ENCODE data around the gene LRRC74B.
"Not testable (repeated sequence)": the region's sequence is repeated elsewhere in the genome, so short reads cannot be mapped to it uniquely, and the experiment has no call there.

The LRRC74B gene

DNA sequence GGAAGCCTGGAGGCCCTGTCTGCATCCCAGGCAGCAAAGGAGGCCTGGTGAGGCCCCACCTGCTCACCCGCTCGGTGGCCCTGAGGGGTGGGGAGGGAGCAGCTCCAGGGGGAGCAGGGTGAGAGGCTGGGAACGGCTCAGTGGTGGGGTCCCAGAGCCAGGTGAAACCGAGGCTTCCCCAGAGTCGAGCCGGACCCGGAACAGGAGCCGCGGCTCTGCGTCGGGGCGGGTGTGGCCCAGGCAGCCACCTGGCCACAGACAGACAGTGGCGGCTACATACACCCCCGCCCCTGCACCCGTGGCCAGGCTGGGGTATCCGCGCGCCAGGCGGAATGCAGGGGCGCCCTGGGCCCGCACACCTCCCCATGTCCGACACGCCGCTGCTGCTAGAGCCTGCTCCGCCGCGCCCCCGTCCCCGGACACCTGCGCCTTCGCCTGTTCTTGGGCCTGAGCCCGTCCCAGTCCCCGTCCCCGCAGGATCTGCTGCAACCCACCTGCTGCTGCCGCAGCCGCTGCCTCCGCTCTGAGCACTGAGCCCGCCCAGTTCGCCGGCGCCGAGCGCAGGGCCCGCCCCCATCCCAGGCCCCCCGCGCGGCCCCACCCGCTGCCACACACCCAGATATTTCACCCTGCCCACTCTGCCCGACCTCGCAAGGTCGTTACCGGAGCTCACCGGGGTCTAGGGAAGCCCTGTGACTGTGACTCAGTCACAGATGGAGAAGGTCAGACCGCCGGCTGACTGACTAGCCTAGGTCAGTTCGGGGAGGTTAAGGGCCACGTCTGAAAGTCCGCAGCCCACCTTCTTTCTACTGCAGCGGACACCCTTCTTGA, 13.5 kb upstream of the LRRC74B start, which contains the start of gene SLC7A4:
TSS of gene SLC7A4 (minus strand) at position 525 of the 831 bp plus-strand sequence. CDS start 749 bp downstream, outside the sequence.
- peak; percentile 16 for DNase-seq

DNA sequence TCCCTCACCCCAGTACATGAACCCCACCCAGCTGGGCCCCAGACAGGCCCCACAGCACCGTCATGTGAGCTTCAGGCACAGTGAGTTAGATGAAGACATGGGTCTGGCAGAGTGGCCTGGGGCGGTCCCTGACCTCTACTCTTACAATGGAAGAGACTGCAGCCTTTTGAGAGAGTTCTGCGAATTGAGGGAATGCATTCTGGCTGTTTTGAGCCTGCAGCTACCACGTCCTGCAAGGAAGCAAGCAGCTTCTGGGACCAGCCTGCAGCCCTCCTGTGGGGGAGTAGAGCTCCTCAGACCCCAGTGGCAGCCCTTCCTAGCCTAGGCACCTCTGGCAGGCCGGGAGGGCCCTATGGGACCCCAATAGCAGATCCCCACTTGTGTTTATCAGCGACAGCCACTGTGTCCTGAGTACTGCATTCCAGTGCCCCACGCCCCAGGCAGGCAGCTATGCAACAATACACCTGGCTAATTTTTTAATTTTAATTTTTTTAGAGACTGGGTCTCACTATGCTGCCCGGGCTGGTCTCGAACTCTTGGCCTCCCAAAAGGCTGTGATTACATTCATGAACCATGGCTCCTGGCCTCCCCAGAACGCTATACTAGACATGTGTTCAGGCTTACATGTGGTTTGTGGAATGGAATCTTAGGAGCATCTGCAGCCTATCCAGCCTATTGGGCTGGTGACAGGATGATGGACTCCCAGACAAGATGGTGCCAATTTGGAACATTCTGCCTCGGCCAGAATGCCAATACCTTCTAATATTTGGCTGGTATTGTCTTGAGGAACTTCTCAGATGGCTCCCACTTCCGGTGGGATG, 12.7 kb upstream of the LRRC74B start:
- DNase-seq, result no peak

DNA sequence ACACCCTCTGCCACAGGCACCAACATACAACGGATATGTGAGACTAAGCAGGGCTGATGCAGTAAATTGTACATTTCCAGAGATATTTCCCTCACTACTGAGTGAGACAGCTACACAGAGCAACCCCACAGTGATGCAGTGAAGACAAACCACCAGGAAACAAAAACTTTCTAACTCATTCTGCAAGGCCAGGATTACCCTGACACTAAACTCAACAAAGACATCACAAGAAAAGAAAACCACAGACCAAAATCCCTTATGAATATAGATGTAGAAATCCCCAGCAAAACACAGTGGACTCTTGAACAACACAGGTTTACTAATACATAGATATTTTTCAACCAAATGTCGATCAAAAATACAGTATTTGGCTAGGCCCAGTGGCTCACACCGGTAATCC, 11.9 kb upstream of the LRRC74B start:
- no peak for DNase-seq

DNA sequence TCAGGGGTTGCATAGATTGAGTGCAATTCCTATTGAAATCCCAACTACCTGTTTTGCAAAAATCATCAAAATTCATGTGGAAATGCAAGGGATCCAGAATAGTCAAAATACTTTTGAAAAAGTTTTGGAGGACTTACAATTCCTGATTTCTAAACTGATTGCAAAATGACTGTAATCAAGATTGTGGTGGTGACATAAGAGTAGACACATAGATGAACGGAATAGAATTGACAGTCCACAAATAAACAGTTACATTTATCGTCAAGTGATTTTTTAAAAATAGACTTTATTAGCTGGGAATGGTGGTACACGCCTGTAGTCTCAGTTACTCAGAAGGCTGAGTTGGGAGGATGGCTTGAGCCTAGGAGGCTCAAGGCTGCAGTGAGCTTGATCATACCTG, 10.8 kb upstream of the LRRC74B start:
- no peak for DNase-seq

DNA sequence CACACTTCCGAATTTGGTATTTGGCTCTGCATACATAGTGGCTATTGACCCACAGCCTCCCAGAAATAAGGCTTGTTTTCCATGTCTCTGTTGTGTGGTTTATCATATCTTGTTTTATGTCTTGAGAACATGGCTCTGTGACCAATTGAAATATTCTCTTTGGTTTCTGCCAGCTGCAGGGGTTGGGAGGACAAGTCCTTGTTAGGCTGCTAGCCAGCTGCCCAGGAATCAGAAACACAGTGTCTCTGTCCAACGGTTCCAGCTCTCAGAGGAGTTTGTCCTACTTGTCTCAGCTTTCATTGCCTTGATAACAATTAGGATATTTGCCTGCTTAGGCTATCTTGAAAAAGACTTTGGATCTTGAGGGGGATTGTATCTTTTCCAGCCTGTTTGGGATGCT, 7.3 kb upstream of the LRRC74B start:
- no peak for DNase-seq

DNA sequence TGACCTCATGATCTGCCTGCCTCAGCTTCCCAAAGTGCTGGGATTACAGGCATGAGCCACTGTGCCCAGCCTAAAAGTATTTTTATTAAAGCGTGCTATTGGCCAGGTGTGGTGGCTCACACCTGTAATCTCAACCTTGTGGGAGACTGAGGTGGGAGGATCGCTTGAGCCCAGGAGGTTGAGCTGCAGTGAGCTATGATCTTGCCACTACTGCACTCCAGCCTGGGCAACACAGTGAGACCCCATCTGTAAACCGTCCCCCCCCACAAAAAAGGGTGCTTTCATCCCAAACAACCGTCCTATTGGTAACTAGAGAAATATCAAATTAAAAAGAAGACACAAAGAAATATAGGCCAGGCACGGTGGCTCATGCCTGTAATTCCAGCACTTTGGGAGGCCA, 6.6 kb upstream of the LRRC74B start:
- DNase-seq, result not testable (repeated sequence)

DNA sequence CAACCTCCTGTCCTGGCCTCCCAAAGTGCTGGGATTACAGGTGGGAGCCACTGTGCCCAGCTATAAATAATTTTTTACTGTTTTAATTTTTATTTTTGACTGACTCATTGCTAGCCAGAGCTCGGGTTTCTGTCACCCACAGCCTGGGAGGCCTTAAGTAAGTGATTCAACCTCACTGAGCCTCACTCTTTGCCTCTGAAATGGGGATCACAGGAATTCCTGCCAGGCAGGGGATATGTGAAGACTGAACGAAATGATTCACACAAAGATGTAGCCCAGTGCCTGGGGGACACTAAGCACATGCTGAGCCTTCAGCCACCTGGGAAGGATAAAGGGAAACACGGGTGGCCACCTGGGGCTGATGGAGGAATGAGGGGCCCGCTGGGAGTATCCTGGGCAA, 3.8 kb upstream of the LRRC74B start:
- no peak for DNase-seq

DNA sequence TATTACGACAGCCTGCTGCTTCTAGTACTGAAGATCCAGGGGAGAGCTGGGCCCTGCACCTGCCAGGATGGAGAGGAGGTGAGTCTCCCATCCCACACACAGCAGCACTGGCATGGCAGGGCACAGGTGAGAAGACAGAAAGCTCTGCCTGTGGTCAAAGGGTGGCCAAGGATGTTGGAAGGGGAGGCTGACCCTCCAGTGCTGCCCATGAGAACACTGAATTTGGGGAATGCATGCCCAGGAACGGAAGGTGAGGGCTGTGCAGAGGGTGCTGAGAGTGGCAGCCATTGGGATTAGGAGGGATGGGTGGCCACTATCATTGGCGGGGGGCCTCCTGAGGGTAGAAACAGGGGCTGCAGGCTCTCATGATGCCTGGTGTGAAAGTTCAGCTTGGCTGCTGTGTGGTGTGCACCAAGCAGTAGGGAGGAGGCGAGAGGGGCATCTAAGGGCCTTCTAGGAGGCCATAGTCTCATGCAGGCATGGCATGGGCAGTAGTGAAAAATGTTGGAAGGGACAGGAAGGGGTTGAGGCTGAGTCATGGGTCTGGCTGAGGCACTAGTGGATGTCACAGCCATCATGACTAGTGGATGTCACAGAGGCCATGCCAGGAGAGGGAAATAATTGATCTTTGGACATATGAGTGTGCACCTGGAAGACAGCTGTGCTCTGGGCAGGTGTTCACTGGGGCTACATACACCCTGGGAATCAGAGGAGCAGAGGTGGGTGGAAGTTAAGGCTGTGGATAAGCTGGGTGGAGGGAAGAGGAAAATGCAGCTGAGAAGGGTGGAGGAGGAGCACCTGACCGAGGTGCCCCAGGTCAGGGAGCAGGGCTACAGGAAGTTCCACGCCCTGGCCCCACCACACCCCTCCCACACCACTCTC, 2.5 kb upstream of the LRRC74B start:
- no peak for DNase-seq

DNA sequence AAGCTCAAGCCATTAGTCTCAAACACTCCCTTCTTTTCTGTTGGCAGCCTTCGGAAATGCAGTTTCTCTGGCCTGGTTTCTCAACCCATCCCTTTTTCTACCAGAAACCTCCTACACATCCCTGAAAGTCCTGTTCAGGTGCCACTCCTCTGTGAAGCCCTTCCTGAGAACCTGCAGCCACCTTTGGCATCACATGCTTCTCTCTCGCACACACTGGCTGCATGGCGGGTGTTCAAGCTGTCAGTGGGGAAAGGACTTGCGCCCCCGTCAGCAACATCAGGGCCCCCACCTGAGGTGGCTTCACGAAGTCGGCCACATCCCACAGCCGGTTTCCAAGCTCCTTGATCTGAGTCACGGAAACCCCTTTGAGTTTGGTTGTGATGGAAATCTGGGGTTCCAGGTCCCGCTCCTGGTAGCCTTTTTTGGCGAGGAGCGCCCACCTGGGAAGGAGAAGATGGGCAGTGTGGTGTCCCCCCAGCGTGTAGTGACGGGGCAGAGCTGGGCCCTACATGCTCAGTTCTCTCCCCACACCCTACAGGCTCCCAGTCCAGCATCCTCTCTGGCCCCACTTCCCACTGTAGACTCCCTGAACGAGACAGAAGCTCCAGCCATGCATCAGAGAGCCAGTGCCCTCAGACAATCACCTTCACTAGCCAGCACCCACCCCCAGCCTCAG, 1.7 kb upstream of the LRRC74B start:
- no peak for DNase-seq

DNA sequence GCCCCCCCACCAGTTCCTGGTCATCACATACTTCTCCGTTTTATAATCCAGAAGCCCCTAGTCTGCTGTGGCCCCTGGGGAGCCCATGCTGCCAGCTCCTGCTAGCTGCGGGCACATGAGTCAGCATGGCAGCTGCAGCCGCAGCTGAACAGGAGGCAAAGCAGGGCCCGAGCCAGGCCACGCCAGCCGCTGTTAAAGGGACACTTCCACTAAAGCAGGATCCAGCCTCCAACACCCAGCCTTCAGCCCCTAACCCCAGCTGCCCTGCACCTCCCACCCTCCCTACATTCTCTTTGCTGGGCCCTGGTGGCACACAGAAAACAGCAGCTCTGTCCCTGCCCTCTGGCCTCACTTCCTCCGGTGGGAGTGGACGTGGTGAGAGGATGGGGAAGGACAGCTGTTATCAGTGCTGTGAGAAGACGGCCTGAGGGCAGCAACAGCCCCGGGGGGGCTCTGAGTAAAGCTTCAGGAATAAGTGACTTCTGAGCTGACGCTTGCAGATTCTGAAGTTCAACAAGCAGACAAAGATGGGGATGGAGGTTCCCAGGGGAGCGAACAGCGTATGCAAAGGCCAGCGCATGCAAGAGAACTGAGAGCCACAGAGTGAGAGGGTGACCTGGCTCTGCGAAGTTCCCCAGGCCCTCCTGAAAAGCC, 688 bp upstream of the LRRC74B start:
- DNase-seq, result peak; percentile 62

DNA sequence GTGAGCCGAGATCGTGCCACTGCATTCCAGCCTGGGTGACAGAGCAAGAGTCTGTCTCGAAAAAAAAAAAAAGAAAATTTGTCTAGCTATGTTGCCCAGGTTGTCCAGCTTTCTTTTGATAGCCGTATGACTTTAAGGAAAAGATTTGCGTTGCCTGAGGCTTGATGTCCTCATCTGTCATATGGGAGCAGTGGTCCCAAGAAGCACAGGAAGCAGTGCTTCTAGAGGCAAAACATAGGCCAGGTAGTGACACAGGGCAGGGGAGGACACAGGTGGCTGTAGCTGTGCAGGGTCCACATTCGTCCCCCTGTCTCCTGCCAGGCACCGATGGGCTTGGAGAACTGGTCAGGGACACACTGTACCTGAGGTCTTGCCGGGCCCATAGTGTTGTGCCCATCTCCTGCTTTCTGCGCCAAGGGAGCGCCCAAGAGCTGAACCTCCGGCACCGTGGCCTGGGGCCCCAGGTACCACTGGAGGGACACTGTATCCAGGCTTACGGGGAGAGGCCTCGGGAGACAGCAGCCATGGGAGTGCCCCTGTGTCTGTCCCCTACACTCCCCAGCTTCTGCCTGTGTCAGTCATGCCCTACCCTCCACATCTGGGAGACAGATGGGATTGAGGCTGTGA, 1.4 kb downstream of the LRRC74B start:
- no peak for DNase-seq

DNA sequence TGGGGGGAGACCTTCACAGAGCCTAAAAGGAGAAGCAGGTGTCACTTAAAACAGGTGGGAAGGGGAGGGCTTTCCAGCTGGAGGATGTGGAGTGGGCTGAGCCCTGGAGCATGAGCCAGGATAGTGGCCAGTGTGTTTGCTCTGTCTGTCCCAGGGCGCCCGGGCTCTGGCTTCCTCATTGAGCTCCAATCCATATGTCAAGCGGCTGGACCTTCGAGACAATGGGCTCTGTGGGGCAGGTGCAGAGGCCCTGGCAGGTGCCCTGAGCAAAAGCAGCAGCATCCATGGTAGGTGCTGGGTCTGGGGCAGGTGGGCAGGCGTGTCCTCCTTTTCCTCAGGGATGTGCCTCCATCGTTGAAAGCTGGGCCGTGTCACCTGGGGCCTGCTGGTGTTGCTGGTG, 2.0 kb downstream of the LRRC74B start:
- peak; percentile 51 for DNase-seq

DNA sequence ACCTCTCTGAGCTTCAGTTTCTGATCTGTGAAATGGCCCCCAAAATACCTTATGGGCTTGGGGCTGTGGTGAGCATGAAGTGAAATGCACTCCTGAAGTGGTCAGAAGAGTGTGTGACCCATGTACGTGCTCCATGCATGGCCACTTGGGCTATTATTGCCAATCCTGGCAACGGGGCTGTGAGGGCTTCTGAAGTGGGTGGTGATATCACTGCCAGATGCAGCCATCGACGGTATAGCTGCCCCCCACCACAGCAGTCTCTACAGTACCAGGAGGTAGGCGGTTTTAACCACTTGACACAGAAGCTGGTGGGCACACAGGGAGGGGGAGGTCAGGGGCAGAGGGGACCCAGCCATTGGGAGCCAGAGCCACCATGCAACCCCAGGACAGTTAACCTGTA, 2.7 kb downstream of the LRRC74B start:
- DNase-seq, result not testable (repeated sequence)

DNA sequence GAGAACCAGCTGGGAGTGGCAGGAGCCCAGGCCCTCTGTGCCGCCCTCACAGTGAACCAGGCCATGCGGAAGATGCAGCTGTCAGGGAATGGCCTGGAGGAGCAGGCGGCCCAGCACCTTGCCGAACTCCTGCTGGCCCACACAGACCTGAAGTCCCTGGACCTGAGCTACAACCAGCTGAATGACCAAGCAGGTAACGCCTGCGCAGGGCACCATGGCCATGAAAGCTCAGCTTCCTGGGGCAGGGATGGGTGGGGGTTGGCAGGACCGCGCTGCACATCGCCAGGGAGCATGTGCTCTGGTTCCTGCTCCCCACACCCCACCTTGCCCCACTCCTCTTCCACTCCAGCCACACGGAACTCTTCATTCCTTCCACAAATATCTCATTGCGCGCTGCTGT, 3.2 kb downstream of the LRRC74B start:
- DNase-seq, result not testable (repeated sequence)

DNA sequence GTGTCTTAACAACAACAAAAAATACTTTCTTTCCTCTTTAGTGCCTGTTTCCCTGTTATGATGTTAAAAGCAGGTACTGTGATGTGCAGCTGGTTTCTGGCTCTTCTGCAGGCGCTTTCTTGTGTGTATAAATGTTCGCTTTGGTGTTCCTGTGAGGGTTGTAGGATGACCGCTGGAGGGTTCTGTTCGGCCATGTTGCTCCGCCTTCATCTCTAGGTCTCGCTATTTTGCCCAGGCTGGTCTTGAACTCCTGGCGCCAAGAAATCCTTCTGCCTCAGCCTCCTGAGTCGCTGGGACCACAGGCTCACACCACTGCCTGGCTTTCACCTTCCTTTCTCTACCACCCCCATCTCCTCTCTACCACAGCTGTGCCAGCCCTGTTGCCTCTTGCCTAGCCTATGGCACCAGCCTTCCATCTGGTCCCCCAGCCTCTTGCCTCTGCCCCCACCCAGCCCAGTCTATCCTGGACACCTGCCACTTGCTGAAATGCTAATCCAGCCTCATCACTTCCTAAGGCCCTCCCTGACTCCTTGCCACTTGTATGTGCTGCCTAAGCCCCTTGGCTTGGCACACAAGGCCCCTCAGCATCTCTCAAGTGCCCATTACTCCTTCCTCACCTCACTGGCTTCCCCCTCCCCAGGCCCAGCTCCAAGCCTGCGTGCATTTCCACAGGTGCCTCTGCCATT, 5.5 kb downstream of the LRRC74B start:
- peak; percentile 7 for DNase-seq

DNA sequence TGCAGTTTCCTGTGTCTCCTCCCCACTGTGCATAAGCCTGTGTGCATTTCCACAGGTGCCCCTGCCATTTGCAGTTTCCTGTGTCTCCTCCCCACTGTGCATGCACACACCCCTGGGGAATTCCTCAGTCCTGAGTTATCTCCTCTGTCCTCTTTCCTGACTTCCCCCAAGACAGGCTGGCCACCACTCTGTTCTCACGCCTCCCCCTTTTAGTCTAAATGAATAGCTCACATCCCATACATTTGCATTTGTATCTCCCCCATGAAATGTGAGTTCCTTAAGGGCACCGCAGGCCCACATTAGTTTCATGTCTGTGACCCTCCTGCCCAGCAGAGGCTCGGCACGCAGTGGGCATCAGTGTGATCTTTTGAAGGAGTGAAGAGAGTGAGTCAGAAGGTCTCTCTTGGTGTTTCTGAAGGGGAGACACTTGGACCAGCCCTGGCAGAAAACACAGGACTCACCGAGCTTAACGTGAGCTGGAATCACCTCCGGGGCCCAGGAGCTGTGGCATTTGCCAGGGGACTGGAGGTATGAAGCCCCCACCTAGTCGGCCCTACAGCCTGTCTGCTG, 6.2 kb downstream of the LRRC74B start:
- DNase-seq, result no peak

DNA sequence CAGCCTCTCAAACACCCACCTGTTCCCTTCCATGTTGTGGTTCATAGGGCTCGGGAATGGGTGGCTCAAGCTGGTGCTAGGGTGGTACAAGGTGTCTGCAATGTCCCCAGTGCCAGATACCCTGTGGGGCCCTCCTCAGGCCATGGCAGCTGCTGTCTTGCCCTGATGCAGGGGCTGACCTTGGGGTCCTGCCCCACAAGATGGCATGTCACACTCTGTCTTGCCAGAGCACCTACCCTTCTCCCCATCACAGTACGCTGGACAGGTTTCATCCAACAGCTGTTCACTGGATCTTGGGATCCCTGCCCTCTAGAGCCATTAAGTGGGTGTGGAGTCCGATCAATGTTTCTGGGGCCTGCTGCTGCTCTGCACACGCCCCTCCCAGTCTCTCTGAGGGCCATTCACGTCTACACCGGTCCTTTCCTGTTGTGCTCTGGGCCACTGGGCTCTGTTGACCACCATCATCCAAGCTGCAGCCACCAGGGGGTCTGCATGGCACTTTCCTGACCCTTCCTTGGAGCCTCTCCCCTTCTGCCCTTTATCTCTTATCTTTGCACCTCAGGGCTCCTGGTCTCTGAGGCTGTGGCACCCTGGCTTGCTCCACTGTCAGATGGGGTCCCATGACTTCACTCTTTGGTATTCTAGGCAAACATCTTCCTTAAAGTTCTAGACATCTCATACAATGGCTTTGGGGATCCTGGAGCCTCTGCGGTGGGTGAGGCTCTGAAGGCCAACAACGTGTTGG, 7.1 kb downstream of the LRRC74B start:
- no peak for DNase-seq

DNA sequence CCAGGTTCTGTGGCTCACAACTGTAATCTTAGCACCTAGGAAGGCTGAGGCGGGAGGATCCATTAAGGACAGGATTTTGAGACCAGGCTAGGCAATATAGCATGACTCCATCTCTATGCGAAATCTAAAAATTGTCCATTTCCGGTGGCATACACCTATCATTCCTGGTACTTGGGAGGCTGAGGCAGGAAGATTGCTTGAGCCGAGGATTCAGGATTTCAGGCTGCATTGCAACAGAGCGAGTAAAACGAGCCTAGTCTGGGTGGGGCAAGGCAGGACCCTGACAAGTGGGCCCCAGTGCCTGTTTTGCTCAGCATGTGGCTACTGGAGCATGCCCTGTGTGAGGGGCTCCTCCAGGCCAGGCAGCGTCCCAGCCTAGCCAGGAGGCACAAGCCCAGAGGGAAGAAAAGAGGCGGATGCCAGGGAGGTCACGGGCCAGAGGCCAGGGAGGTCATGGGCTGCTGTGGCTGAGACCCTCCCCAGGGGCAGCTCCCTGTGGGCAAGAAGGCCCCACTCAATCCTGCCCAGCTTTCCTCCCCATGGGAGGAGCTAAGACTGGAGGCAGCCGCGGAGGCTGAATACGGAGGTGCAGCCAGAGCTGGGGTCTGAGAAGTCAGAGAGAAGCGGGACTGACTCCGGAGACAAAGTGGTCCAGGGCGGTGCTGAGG, 8.4 kb downstream of the LRRC74B start:
- no peak for DNase-seq

All from NCI-H1092 treated with DMSO at 0.1 percent for 48 hours (cell line).